Measurements from ENCODE around the gene ARPC5L. TPM values are rescaled to one million over a fixed set of nuclear protein-coding genes. Genes with fewer than 3 reads are reported as not detected.

ARPC5L gene
- total RNA-seq, 1 experiment from 2014 or later: 73.9 TPM

GRCh38 chr9:124855566-124855943 lies 6.4 kb upstream of the ARPC5L start:
- Histone ChIP-seq H3K27ac (ENCODE audit: low read depth, low read length, poor library complexity, severe bottlenecking) (no peak overlapping the region), H3K27me3 (replicated peaks; ENCODE audit: insufficient read depth, low read depth, low read length, poor library complexity) (no peaks in the 10 kb centered on the region), H3K9me3 (ENCODE audit: low read depth, low read length, poor library complexity, severe bottlenecking) (no peaks in the 10 kb centered on the region), H3K4me3 (ENCODE audit: low read depth, low read length, poor library complexity, severe bottlenecking) (no peak overlapping the region), H3K4me1 (ENCODE audit: insufficient read depth, low read length, poor library complexity, severe bottlenecking) (peaks cover 24% of the 10 kb centered on the region), H3K36me3 (ENCODE audit: insufficient read depth, low read length, poor library complexity, severe bottlenecking) (peaks cover 40% of the 10 kb centered on the region)
- CTCF ChIA-PET: no interaction called here
- TF ChIP-seq EZH2 (IDR thresholded peaks at IDR 0.05; ENCODE audit: borderline replicate concordance, low read depth, low read length, poor library complexity, severe bottlenecking) (no peak), CTCF (conservative IDR thresholded peaks at IDR 0.05; ENCODE audit: low read depth, low read length) (no peak)
- no TSS peak for BruUV-seq (replicated peaks)
- no peak for DNase-seq (ENCODE audit: low spot score)
- intact Hi-C loops (cut with micrococcal nuclease; ENCODE audit: unreplicated experiment): loop anchor here (10.0 kb wide), 3 partner anchors 289 to 519 kb away; partner anchors contain the start of genes PSMB7 and SCAI
- POLR2A ChIA-PET (ENCODE audit: low non-redundant PET): no interaction called here

GRCh38 chr9:124855944-124856765 lies 5.8 kb upstream of the ARPC5L start:
- H3K27ac ChIP-seq (ENCODE audit: low read depth, low read length, poor library complexity, severe bottlenecking): no peak overlapping the region
- TF ChIP-seq CTCF (conservative IDR thresholded peaks at IDR 0.05; ENCODE audit: low read depth, low read length) (peak; percentile 52), EZH2 (IDR thresholded peaks at IDR 0.05; ENCODE audit: borderline replicate concordance, low read depth, low read length, poor library complexity, severe bottlenecking) (no peak)

GRCh38 chr9:124857533-124858162 lies 4.3 kb upstream of the ARPC5L start:
- Histone ChIP-seq H3K4me1 (ENCODE audit: insufficient read depth, low read length, poor library complexity, severe bottlenecking) (peaks cover 25% of the 10 kb centered on the region), H3K36me3 (ENCODE audit: insufficient read depth, low read length, poor library complexity, severe bottlenecking) (peaks cover 50% of the 10 kb centered on the region), H3K4me3 (ENCODE audit: low read depth, low read length, poor library complexity, severe bottlenecking) (no peak overlapping the region), H3K27ac (ENCODE audit: low read depth, low read length, poor library complexity, severe bottlenecking) (no peak overlapping the region), H3K9me3 (ENCODE audit: low read depth, low read length, poor library complexity, severe bottlenecking) (no peaks in the 10 kb centered on the region), H3K27me3 (replicated peaks; ENCODE audit: insufficient read depth, low read depth, low read length, poor library complexity) (no peaks in the 10 kb centered on the region)
- intact Hi-C loops (cut with micrococcal nuclease; ENCODE audit: unreplicated experiment): loop anchor here (10.0 kb wide), 3 partner anchors 287 to 517 kb away; partner anchors contain the start of genes PSMB7 and SCAI
- no TSS peak for BruUV-seq (replicated peaks)
- DNase-seq (ENCODE audit: low spot score): no peak
- TF ChIP-seq CTCF (conservative IDR thresholded peaks at IDR 0.05; ENCODE audit: low read depth, low read length) (no peak), EZH2 (IDR thresholded peaks at IDR 0.05; ENCODE audit: borderline replicate concordance, low read depth, low read length, poor library complexity, severe bottlenecking) (no peak)
- ChIA-PET CTCF (interaction anchor here (1.1 kb wide), 1 partner anchor 240 kb away, joined by 3 read pairs; no protein-coding TSS in a partner anchor), POLR2A (ENCODE audit: low non-redundant PET) (no interaction called here)

More at GRCh38 chr9:124855944-124856765, 5.8 kb upstream of the ARPC5L start:
- H3K36me3 ChIP-seq (ENCODE audit: insufficient read depth, low read length, poor library complexity, severe bottlenecking): peaks cover 46% of the 10 kb centered on the region
- H3K9me3 ChIP-seq (ENCODE audit: low read depth, low read length, poor library complexity, severe bottlenecking): no peaks in the 10 kb centered on the region
- H3K4me1 ChIP-seq (ENCODE audit: insufficient read depth, low read length, poor library complexity, severe bottlenecking): peaks cover 24% of the 10 kb centered on the region
- ChIA-PET CTCF (interaction anchor here (0.8 to 1.1 kb wide), 2 partner anchors 87 to 239 kb away, joined by 3 to 4 read pairs; no protein-coding TSS in a partner anchor), POLR2A (ENCODE audit: low non-redundant PET) (no interaction called here)
- intact Hi-C loops (cut with micrococcal nuclease; ENCODE audit: unreplicated experiment): loop anchor here (10.0 kb wide), 3 partner anchors 289 to 519 kb away; partner anchors contain the start of genes PSMB7 and SCAI
- H3K4me3 ChIP-seq (ENCODE audit: low read depth, low read length, poor library complexity, severe bottlenecking): no peak overlapping the region
- no peaks in the 10 kb centered on the region for H3K27me3 ChIP-seq (replicated peaks; ENCODE audit: insufficient read depth, low read depth, low read length, poor library complexity)
- peak; percentile 57 for DNase-seq (ENCODE audit: low spot score)
- no TSS peak for BruUV-seq (replicated peaks)
